Osteoblast (primary cell): ENCODE results near the gene LRIT3. TPM values are rescaled to one million over a fixed set of nuclear protein-coding genes. Genes with fewer than 3 reads are reported as not detected.

Source experiments
- DNase-seq: peaks from one replicate; pipeline ENCODE4 v3.0.0; 2011; ENCODE audit warnings: low spot score, mixed read lengths; ENCODE audit not compliant: insufficient read length; ENCODE audit errors: missing footprints
- H2AFZ ChIP-seq: 2 replicates; pipeline ENCODE4 v1.6.0; 2011; ENCODE audit warnings: mild to moderate bottlenecking, low read length
- H3K27ac ChIP-seq: 2 replicates; pipeline ENCODE4 v1.5.1; 2011; ENCODE audit warnings: mild to moderate bottlenecking, low read depth, low read length, moderate library complexity
- H3K27me3 ChIP-seq: 2 replicates; pipeline ENCODE4 v1.6.0; 2012; ENCODE audit warnings: mild to moderate bottlenecking, control low read depth, inconsistent platforms, low read length, moderate library complexity; ENCODE audit not compliant: insufficient read depth
- H3K36me3 ChIP-seq: 2 replicates; pipeline ENCODE4 v1.5.1; 2011; ENCODE audit warnings: mild to moderate bottlenecking, low read length, control low read depth, moderate library complexity; ENCODE audit not compliant: insufficient read depth
- H3K4me1 ChIP-seq: 2 replicates; pipeline ENCODE4 v1.5.1; 2011; ENCODE audit warnings: mild to moderate bottlenecking, low read length, control low read depth, moderate library complexity; ENCODE audit not compliant: insufficient read depth
- H3K4me2 ChIP-seq: 2 replicates; pipeline ENCODE4 v1.6.0; 2011; ENCODE audit warnings: mild to moderate bottlenecking, low read length; ENCODE audit not compliant: insufficient read depth
- H3K4me3 ChIP-seq: fragments of 200-600 bp; sonication (generic); 3 replicates; pipeline ENCODE4 v1.5.1; 2012; ENCODE audit warnings: mild to moderate bottlenecking, low read length, inconsistent platforms; ENCODE audit not compliant: insufficient read depth
- H3K79me2 ChIP-seq: 2 replicates; pipeline ENCODE4 v1.6.0; 2012; ENCODE audit warnings: mild to moderate bottlenecking, low read length, control low read depth, inconsistent platforms; ENCODE audit not compliant: insufficient read depth
- H3K9me3 ChIP-seq: 2 replicates; pipeline ENCODE4 v1.5.1; 2011; ENCODE audit warnings: low read depth, low read length, control low read depth
- H4K20me1 ChIP-seq: 2 replicates; pipeline ENCODE4 v1.6.0; 2012; ENCODE audit warnings: mild to moderate bottlenecking, low read length, control low read depth; ENCODE audit not compliant: insufficient read depth
- CTCF ChIP-seq: IDR thresholded peaks from 2 replicates; pipeline ENCODE4 v1.5.1; 2011; ENCODE audit warnings: mild to moderate bottlenecking, low read depth, low read length, moderate library complexity; ENCODE audit errors: extremely low read depth
- total RNA-seq: library from RNA; depleted of rRNA; stranded (reverse); fragments of >200 nt; gene quantifications from 2 replicates; pipeline ENCODE4 v1.2.3, GENCODE V29; 2012

Gene LRIT3
- total RNA-seq, 1 donor, result under 0.01 TPM

DNA sequence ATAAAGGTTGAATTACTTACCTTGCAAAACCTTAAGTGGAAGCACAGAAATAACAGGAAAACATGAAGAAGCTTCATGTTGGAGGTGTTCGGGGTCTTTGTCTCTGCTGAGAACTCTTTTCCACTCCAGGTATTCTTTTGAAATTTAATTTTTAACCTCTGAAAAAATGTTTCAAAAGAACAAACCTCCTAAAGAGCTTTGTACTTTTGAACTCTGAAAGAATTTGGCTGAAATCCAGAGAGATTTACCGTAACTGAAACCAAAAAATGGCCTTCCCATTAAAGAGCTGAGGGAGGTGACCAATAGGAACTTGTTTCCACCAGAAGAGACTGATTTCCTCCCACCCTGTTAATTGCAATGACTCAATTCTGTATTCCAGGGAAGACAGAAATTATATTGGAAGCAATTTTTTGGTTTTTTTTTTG, 46.0 kb upstream of the LRIT3 start, which contains the start of gene CFI:
Gene CFI, minus strand, starts transcription at position 105 of the 425 bp plus-strand sequence. Its CDS starts 28 bp downstream, at position 77.
- no peaks in the 10 kb centered on the region for H3K79me2 ChIP-seq
- no peak for TF ChIP-seq CTCF
- no peaks in the 10 kb centered on the region for H3K36me3 ChIP-seq
- H3K4me2 ChIP-seq, result peak within 1 kb of the TSS; percentile 18
- H2AFZ ChIP-seq, result peak within 1 kb of the TSS; percentile 42
- no peak within 1 kb of the TSS for H3K4me3 ChIP-seq
- no peak within 1 kb of the TSS for H3K27ac ChIP-seq
- no peaks in the 10 kb centered on the region for H3K27me3 ChIP-seq
- no peaks in the 10 kb centered on the region for H4K20me1 ChIP-seq
- peaks cover 4% of the 10 kb centered on the region for H3K4me1 ChIP-seq
- peak; percentile 63 for DNase-seq
- no peaks in the 10 kb centered on the region for H3K9me3 ChIP-seq

GRCh38 chr4:109803924-109804571, 43.9 kb upstream of the LRIT3 start:
- H2AFZ ChIP-seq, result peak overlapping the region; percentile 10
- no peak for DNase-seq
- no peaks in the 10 kb centered on the region for H3K79me2 ChIP-seq

DNA sequence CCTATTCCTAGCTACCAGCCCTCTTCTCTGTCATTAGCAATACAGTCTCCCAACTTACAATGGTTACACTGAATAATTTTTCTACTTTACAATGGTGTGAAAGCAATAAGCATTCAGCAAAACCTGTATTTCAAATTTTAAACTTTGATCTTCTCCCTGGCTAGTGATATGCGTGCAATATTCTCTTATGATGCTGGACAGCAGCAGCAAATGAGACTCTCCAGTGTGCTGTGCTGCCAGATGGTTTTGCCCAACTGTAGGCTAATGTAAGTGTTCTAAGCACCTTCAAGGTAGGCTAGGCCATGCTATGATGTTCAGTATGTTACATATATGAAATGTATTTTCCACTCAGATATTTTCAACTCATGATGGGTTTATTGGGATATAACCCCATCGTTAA, 38.3 kb upstream of the LRIT3 start:
- H3K79me2 ChIP-seq, result no peaks in the 10 kb centered on the region
- no peaks in the 10 kb centered on the region for H3K36me3 ChIP-seq
- H3K4me2 ChIP-seq, result no peak overlapping the region
- no peak for DNase-seq
- no peaks in the 10 kb centered on the region for H4K20me1 ChIP-seq
- no peak overlapping the region for H3K4me3 ChIP-seq
- H3K4me1 ChIP-seq, result no peaks in the 10 kb centered on the region
- TF ChIP-seq CTCF, result no peak
- no peak overlapping the region for H2AFZ ChIP-seq
- H3K27me3 ChIP-seq, result no peaks in the 10 kb centered on the region
- H3K9me3 ChIP-seq, result no peaks in the 10 kb centered on the region
- H3K27ac ChIP-seq, result no peak overlapping the region

More at GRCh38 chr4:109803924-109804571, 43.9 kb upstream of the LRIT3 start:
- Histone ChIP-seq H3K9me3 (no peaks in the 10 kb centered on the region), H3K36me3 (no peaks in the 10 kb centered on the region), H3K27me3 (no peaks in the 10 kb centered on the region), H4K20me1 (no peaks in the 10 kb centered on the region), H3K4me3 (no peak overlapping the region), H3K27ac (no peak overlapping the region), H3K4me1 (peaks cover 4% of the 10 kb centered on the region), H3K4me2 (no peak overlapping the region)
- TF ChIP-seq CTCF, result peak; percentile 48

- Histone ChIP-seq H3K27me3 (no peaks in the 10 kb centered on the region), H3K36me3 (no peaks in the 10 kb centered on the region), H3K79me2 (peaks cover 4% of the 10 kb centered on the region), H3K4me1 (no peaks in the 10 kb centered on the region), H3K27ac (no peak overlapping the region), H3K4me2 (no peak overlapping the region), H2AFZ (no peak overlapping the region), H3K9me3 (no peaks in the 10 kb centered on the region), H3K4me3 (no peak overlapping the region), H4K20me1 (no peaks in the 10 kb centered on the region)
- no peak for DNase-seq
- TF ChIP-seq CTCF, result no peak
These were observed 37.1 kb upstream of the LRIT3 start for GRCh38 chr4:109810552-109811387.
